T1000 (cell line): ENCODE results near the gene DCTN1.

Experiments
- DNase-seq: peaks from one replicate; lab custom pipeline; 2025; ENCODE audit warnings: mixed read lengths; lab: John Stamatoyannopoulos, UW

DCTN1 gene

GRCh38 chr2:74413001-74413698 is 33.0 kb upstream of the DCTN1 start:
- no peak for DNase-seq

- DNase-seq, result no peak
These were observed 27.6 kb upstream of the DCTN1 start for GRCh38 chr2:74407682-74408081.

GRCh38 chr2:74406035-74406434 is 25.9 kb upstream of the DCTN1 start:
- no peak for DNase-seq

- DNase-seq, result no peak
These were observed 21.8 kb upstream of the DCTN1 start for GRCh38 chr2:74401891-74402290.

GRCh38 chr2:74399785-74400184 is 19.7 kb upstream of the DCTN1 start:
- no peak for DNase-seq

- no peak for DNase-seq
These were observed 16.0 kb upstream of the DCTN1 start for GRCh38 chr2:74396149-74396548.

GRCh38 chr2:74393525-74393924 is 13.4 kb upstream of the DCTN1 start:
- no peak for DNase-seq

- DNase-seq, result no peak
These were observed 12.3 kb upstream of the DCTN1 start for GRCh38 chr2:74392449-74392743.

- peak; percentile 77 for DNase-seq
These were observed 11.7 kb upstream of the DCTN1 start for GRCh38 chr2:74391580-74392448.

GRCh38 chr2:74391209-74391579 is 11.1 kb upstream of the DCTN1 start:
- DNase-seq, result no peak

- no peak for DNase-seq
These were observed 10.5 kb upstream of the DCTN1 start for GRCh38 chr2:74390606-74391005.

GRCh38 chr2:74387346-74387745 is 7.2 kb upstream of the DCTN1 start:
- no peak for DNase-seq

- no peak for DNase-seq
These were observed 5.3 kb upstream of the DCTN1 start for GRCh38 chr2:74385396-74385795.

GRCh38 chr2:74384051-74384450 is 3.9 kb upstream of the DCTN1 start:
- DNase-seq, result no peak

- no peak for DNase-seq
These were observed 3.1 kb upstream of the DCTN1 start for GRCh38 chr2:74383254-74383653.

GRCh38 chr2:74381751-74382150 is 1.6 kb upstream of the DCTN1 start:
- no peak for DNase-seq

GRCh38 chr2:74378007-74378406 is 2.1 kb downstream of the DCTN1 start:
- DNase-seq, result no peak

GRCh38 chr2:74375838-74376237 is 4.3 kb downstream of the DCTN1 start:
- DNase-seq, result no peak

- no peak for DNase-seq
These were observed 5.5 kb downstream of the DCTN1 start for GRCh38 chr2:74374509-74375205.

GRCh38 chr2:74373985-74374384 is 6.1 kb downstream of the DCTN1 start:
- no peak for DNase-seq

GRCh38 chr2:74373221-74373676 is 6.9 kb downstream of the DCTN1 start:
- no peak for DNase-seq

- DNase-seq, result no peak
These were observed 7.4 kb downstream of the DCTN1 start for GRCh38 chr2:74372674-74373073.

GRCh38 chr2:74371421-74371820 is 8.7 kb downstream of the DCTN1 start:
- no peak for DNase-seq
